ENCODE data around the gene SEMA4G.

DNA sequence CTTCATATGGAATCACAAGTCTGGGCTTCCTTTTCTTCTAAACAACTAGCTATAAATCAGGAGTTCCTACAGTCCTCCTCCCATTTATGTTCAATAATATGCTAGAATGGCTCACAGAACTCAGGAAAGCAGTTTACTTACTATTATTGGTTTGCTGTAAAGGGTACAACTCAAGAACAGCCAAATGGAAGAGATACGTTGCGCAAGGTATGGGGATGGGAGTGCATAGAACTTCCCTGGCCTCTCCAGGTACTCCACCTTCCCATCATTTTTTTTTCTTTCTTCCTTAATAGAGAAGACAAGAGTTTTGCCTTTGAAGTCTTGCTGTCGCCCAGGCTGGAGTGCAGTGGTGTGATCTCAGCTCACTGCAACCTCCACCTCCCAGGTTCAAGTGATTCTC, 27.1 kb upstream of the SEMA4G start:
- TF ChIP-seq, protein P1, sequence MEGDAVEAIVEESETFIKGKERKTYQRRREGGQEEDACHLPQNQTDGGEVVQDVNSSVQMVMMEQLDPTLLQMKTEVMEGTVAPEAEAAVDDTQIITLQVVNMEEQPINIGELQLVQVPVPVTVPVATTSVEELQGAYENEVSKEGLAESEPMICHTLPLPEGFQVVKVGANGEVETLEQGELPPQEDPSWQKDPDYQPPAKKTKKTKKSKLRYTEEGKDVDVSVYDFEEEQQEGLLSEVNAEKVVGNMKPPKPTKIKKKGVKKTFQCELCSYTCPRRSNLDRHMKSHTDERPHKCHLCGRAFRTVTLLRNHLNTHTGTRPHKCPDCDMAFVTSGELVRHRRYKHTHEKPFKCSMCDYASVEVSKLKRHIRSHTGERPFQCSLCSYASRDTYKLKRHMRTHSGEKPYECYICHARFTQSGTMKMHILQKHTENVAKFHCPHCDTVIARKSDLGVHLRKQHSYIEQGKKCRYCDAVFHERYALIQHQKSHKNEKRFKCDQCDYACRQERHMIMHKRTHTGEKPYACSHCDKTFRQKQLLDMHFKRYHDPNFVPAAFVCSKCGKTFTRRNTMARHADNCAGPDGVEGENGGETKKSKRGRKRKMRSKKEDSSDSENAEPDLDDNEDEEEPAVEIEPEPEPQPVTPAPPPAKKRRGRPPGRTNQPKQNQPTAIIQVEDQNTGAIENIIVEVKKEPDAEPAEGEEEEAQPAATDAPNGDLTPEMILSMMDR (IDR thresholded peaks at IDR 0.05): no peak
- TF ChIP-seq POLR2AphosphoS5 (IDR thresholded peaks at IDR 0.05) (no peak), POLR2A (IDR thresholded peaks at IDR 0.05) (no peak)
